Loucy (cell line): ENCODE measurements around the gene CRYBG3.

Experiments used
- H2AFZ ChIP-seq: fragments of 200-600 bp; sonication (generic); 2 replicates; pipeline ENCODE4 v1.6.0; 2016; ENCODE audit warnings: antibody characterized with exemption, mild to moderate bottlenecking, low read length, moderate library complexity
- H3F3A ChIP-seq: fragments of 200-600 bp; 2 replicates; pipeline ENCODE4 v1.6.0; 2016; ENCODE audit warnings: antibody characterized with exemption, low read depth, mild to moderate bottlenecking
- H3K27me3 ChIP-seq: fragments of 200-600 bp; sonication (generic); 2 replicates; pipeline ENCODE4 v1.6.1; 2014; ENCODE audit warnings: low read length, mild to moderate bottlenecking; ENCODE audit not compliant: insufficient read depth, poor library complexity, severe bottlenecking
- H3K36me3 ChIP-seq: fragments of 200-600 bp; sonication (generic); 2 replicates; pipeline ENCODE4 v1.6.1; 2016; ENCODE audit warnings: low read length; ENCODE audit not compliant: insufficient read depth
- H3K4me1 ChIP-seq: fragments of 200-600 bp; sonication (generic); 2 replicates; pipeline ENCODE4 v1.5.1; 2014; ENCODE audit warnings: low read length, mild to moderate bottlenecking; ENCODE audit not compliant: insufficient read depth, poor library complexity, severe bottlenecking
- H3K4me2 ChIP-seq: fragments of 200-600 bp; sonication (generic); 2 replicates; pipeline ENCODE4 v1.6.0; 2014; ENCODE audit warnings: antibody characterized with exemption, low read length, low read depth, mild to moderate bottlenecking; ENCODE audit not compliant: poor library complexity, severe bottlenecking
- H3K4me3 ChIP-seq: fragments of 200-600 bp; sonication (generic); 2 replicates; pipeline ENCODE4 v1.5.1; 2014; ENCODE audit warnings: low read length, mild to moderate bottlenecking, mixed read lengths; ENCODE audit not compliant: poor library complexity, severe bottlenecking
- H3K79me2 ChIP-seq: fragments of 200-600 bp; sonication (generic); 2 replicates; pipeline ENCODE4 v1.6.1; 2014; ENCODE audit warnings: low read length; ENCODE audit not compliant: insufficient read depth
- H3K9ac ChIP-seq: fragments of 200-600 bp; sonication (generic); 2 replicates; pipeline ENCODE4 v1.6.0; 2014; ENCODE audit warnings: mild to moderate bottlenecking, low read depth, low read length, moderate library complexity; ENCODE audit not compliant: poor library complexity, severe bottlenecking
- H3K9me2 ChIP-seq: fragments of 200-600 bp; sonication (generic); replicated peaks from 2 replicates; pipeline ENCODE4 v1.6.1; 2016; ENCODE audit warnings: low read depth, low read length, mixed read lengths
- H3K9me3 ChIP-seq: fragments of 200-600 bp; sonication (generic); 2 replicates; pipeline ENCODE4 v1.6.1; 2014; ENCODE audit warnings: mild to moderate bottlenecking, antibody characterized with exemption, low read length, low read depth; ENCODE audit not compliant: insufficient read depth
- H4K20me1 ChIP-seq: fragments of 200-600 bp; sonication (generic); 2 replicates; pipeline ENCODE4 v1.6.0; 2014; ENCODE audit warnings: antibody characterized with exemption, low read length, mild to moderate bottlenecking; ENCODE audit not compliant: insufficient read depth, poor library complexity, severe bottlenecking
- EZH2phosphoT487 ChIP-seq: fragments of 200-600 bp; IDR thresholded peaks from 2 replicates; pipeline ENCODE4 v1.6.1; 2018; ENCODE audit warnings: antibody characterized with exemption, mild to moderate bottlenecking, moderate library complexity, borderline replicate concordance
- TF ChIP-seq, protein P1 (sequence below): fragments of 200-600 bp; sonication (generic); conservative IDR thresholded peaks from 2 replicates; pipeline ENCODE4 v1.5.1; 2014; ENCODE audit warnings: mild to moderate bottlenecking, antibody characterized with exemption, low read length

CRYBG3 gene

DNA sequence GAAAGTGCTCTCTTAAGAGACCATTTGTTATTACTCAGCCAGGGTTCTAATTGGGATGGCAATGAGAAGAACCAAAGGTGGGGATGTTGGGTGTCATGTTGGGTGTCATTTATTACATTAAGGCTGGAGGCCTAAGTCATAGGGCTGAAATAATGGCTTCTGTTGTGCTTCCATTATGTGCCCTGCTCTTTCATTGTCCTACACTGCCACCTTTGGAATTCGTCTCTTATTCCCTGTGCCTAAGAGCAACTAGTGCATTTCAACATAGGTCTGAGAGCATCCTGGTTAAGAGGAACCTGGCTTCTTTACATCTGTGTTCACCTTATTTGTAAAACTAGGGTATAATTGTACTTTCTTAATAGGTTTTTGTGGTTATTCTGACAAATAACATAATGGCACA lies 118.2 kb downstream of the CRYBG3 start:
- Histone ChIP-seq H3K9me2 (no peaks in the 10 kb centered on the region), H3K9ac (no peak overlapping the region), H3K9me3 (no peaks in the 10 kb centered on the region), H3K79me2 (no peaks in the 10 kb centered on the region), H3F3A (no peaks in the 10 kb centered on the region), H3K36me3 (peaks cover 17% of the 10 kb centered on the region; the same call in 1 of the 2 replicates), H3K4me2 (no peak overlapping the region), H3K4me1 (no peaks in the 10 kb centered on the region), H4K20me1 (no peaks in the 10 kb centered on the region), H3K4me3 (no peak overlapping the region), H3K27me3 (no peaks in the 10 kb centered on the region), H2AFZ (no peak overlapping the region)
- TF ChIP-seq, protein P1, sequence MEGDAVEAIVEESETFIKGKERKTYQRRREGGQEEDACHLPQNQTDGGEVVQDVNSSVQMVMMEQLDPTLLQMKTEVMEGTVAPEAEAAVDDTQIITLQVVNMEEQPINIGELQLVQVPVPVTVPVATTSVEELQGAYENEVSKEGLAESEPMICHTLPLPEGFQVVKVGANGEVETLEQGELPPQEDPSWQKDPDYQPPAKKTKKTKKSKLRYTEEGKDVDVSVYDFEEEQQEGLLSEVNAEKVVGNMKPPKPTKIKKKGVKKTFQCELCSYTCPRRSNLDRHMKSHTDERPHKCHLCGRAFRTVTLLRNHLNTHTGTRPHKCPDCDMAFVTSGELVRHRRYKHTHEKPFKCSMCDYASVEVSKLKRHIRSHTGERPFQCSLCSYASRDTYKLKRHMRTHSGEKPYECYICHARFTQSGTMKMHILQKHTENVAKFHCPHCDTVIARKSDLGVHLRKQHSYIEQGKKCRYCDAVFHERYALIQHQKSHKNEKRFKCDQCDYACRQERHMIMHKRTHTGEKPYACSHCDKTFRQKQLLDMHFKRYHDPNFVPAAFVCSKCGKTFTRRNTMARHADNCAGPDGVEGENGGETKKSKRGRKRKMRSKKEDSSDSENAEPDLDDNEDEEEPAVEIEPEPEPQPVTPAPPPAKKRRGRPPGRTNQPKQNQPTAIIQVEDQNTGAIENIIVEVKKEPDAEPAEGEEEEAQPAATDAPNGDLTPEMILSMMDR: peak; percentile 34; the same call in 1 of the 2 replicates
- TF ChIP-seq EZH2phosphoT487: no peak

DNA sequence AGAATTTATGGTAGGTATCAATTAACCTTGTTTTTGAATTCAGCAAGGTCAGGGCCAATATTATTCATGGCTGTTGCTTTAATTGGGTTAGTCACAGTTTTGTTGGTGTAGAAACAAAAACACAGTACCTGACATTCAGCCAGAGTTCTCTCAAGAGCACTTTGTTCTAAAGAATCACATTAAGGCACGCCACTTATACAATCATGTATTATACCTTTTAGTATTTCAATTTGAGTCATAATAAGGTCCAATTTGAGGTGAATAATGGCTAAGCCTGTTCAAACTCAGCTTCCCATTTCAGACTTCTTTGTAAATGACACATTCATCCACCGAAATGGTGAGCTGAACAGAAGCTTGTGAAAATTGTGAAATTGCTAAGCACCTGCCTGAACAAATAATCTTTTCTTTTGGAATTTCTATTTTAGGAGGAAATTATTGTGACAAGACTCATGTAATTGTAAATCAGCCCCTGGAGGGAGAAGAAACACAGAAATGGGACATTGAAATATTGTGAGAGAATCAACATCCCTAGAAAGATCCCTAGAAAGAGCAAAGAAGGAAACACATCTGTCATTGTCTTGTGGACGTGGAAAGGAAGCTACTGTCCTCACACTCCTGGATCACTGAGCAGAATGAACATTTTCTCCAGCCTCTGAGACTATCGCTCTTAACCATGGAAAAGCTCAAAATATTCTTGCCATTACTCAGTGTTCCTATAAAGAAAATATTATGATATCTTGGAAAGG lies 121.2 kb downstream of the CRYBG3 start:
- Histone ChIP-seq H3K4me3 (no peak overlapping the region), H2AFZ (no peak overlapping the region), H3K9ac (no peak overlapping the region), H3K4me2 (no peak overlapping the region), H3K27me3 (no peaks in the 10 kb centered on the region), H4K20me1 (no peaks in the 10 kb centered on the region), H3F3A (no peaks in the 10 kb centered on the region), H3K4me1 (no peaks in the 10 kb centered on the region), H3K36me3 (peaks cover 44% of the 10 kb centered on the region; the same call in 1 of the 2 replicates), H3K9me2 (no peaks in the 10 kb centered on the region), H3K79me2 (no peaks in the 10 kb centered on the region), H3K9me3 (no peaks in the 10 kb centered on the region)
- TF ChIP-seq EZH2phosphoT487: no peak
- TF ChIP-seq, protein P1: no peak

DNA sequence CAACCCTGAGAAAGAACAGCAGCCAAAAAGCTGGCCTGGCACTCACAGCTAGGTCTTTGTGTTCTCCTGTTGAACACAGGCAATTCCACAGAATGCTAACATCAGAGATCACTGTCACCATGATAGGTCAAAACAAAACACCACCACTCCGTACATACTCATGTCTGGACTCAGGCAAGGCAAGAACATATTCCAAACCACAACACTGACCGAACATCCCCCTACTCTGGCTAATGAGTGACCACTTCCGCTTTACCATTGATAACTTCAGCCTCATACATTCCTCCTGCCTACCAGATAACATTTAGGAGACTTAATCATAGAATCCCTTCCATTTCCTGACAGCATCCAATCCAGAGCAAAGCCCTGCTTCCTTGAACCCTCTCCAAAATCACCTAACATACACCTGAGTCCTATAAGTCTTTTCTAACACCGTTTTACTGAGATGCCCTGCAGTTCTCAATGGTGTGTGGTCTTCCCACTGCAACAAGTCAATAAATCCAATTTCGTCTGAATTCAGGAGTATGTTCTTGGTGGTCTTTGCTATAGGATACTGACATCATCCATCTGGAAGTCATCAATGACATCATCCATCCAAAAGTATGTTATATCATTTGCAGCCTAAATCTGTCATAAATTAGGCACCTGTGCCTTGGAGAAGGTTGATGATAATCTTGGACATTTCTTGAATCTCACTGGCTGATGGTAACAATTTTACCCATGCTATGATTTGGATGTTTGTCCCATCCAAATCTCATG lies 126.7 kb downstream of the CRYBG3 start:
- H3F3A ChIP-seq: no peaks in the 10 kb centered on the region
- H3K9me3 ChIP-seq: no peaks in the 10 kb centered on the region
- H3K27me3 ChIP-seq: no peaks in the 10 kb centered on the region
- no peak overlapping the region for H2AFZ ChIP-seq
- no peaks in the 10 kb centered on the region for H3K4me1 ChIP-seq
- H3K9me2 ChIP-seq: no peaks in the 10 kb centered on the region
- TF ChIP-seq, protein P1: no peak
- no peak for TF ChIP-seq EZH2phosphoT487
- no peak overlapping the region for H3K4me2 ChIP-seq
- no peak overlapping the region for H3K4me3 ChIP-seq
- H3K36me3 ChIP-seq: peaks cover 75% of the 10 kb centered on the region; the same call in 1 of the 2 replicates
- no peak overlapping the region for H3K9ac ChIP-seq
- no peaks in the 10 kb centered on the region for H4K20me1 ChIP-seq
- no peaks in the 10 kb centered on the region for H3K79me2 ChIP-seq
